ENCODE data around the gene PELO. TPM values are rescaled to one million over a fixed set of nuclear protein-coding genes. Genes with fewer than 3 reads are reported as not detected.

PELO gene
- total and polyA plus RNA-seq, 2 donors (not counting 3 experiments of a cell fraction or from before 2014, with no cell fraction given): 8.6 to 13.2 TPM

GRCh38 chr5:52789378-52789777 lies 1.7 kb downstream of the PELO start:
- intact Hi-C loops (cut with micrococcal nuclease) (loop anchor here (5.0 kb wide), 1 partner anchor 62 kb away; no protein-coding TSS in a partner anchor), dilution Hi-C loops (cut with MboI; ENCODE audit: extremely low pct_ligation_motif_present, low sequenced_read_pairs) (no loop called here)
- H3K27me3 ChIP-seq (ENCODE audit: control insufficient read depth in 2 of 2, insufficient read depth in 2 of 2, low read length in 2 of 2): no peaks in the 10 kb centered on the region
- H3K4me2 ChIP-seq (ENCODE audit: insufficient read depth, low read length): no peak overlapping the region
- no peak overlapping the region for H3K27ac ChIP-seq (ENCODE audit: insufficient read depth, low read depth, low read length)
- no peaks in the 10 kb centered on the region for H3K9me3 ChIP-seq (replicated peaks; ENCODE audit: control insufficient read depth, insufficient read depth, low read length)
- TF ChIP-seq GATA2 (IDR thresholded peaks at IDR 0.05; ENCODE audit: insufficient read depth, insufficient read length, low read depth, low read length) (no peak), POLR2AphosphoS5 (IDR thresholded peaks at IDR 0.05; ENCODE audit: insufficient read depth, low read depth, low read length) (no peak), FOS (IDR thresholded peaks at IDR 0.05; ENCODE audit: borderline replicate concordance, insufficient read depth, low read length) (no peak), JUN (IDR thresholded peaks at IDR 0.05; ENCODE audit: borderline replicate concordance, insufficient read depth, insufficient read length, low read depth) (no peak), EZH2 (IDR thresholded peaks at IDR 0.05; ENCODE audit: borderline replicate concordance, low read depth, low read length, severe bottlenecking) (no peak), MYC (IDR thresholded peaks at IDR 0.05; ENCODE audit: low read depth, low read length) (no peak), CTCF (IDR thresholded peaks at IDR 0.05; ENCODE audit: extremely low read depth in 1 of 2, insufficient read depth in 1 of 2, low read depth in 1 of 2, low read length in 2 of 2) (no peak)
- H4K20me1 ChIP-seq (replicated peaks; ENCODE audit: control insufficient read depth, extremely low read depth, insufficient read depth, low read length): no peaks in the 10 kb centered on the region
- peaks cover 11% of the 10 kb centered on the region for H3K4me1 ChIP-seq (ENCODE audit: control insufficient read depth, extremely low read depth, insufficient read depth, low read length)
- H2AFZ ChIP-seq (ENCODE audit: low read depth, low read length): no peak overlapping the region
- CTCF ChIA-PET: interaction anchor here (1.9 kb wide), 1 partner anchor 10 kb away, joined by 7 read pairs; no protein-coding TSS in a partner anchor
- H3K36me3 ChIP-seq (ENCODE audit: control insufficient read depth in 2 of 2, extremely low read depth in 1 of 2, insufficient read depth in 2 of 2, low read length in 2 of 2): no peaks in the 10 kb centered on the region
- no peak for FAIRE-seq
- no peak overlapping the region for H3K4me3 ChIP-seq (replicated peaks in 1 of 3; ENCODE audit: insufficient read depth in 1 of 3, low read depth in 1 of 3, low read length in 3 of 3)
- no peaks in the 10 kb centered on the region for H3K79me2 ChIP-seq (ENCODE audit: control insufficient read depth, insufficient read depth, low read length)
- no TSS peak for BruUV-seq (replicated peaks)
- POLR2A ChIA-PET: no interaction called here
- no peak for DNase-seq (ENCODE audit: low read depth, low spot score)
- H3K9ac ChIP-seq (replicated peaks; ENCODE audit: extremely low read depth, insufficient read depth, low read length): no peak overlapping the region
- H3K9me1 ChIP-seq (replicated peaks; ENCODE audit: control insufficient read depth, extremely low read depth, insufficient read depth, low read length): no peaks in the 10 kb centered on the region

All from endothelial cell of umbilical vein (primary cell).